OCI-LY3 (cell line): ENCODE results near the gene IGFBPL1.

Experiments used
- CTCF ChIP-seq: fragments of 200-600, 300-600 bp; sonication (generic); IDR thresholded peaks from 2 replicates; pipeline ENCODE4 v1.5.1; 2014; ENCODE audit warnings: antibody characterized with exemption, low read length, low read depth
- EZH2phosphoT487 ChIP-seq: fragments of 200-600 bp; shearing (Covaris generic); IDR thresholded peaks from 2 replicates; pipeline ENCODE4 v1.6.1; 2018; ENCODE audit warnings: antibody characterized with exemption, mixed run types, low read depth

DNA sequence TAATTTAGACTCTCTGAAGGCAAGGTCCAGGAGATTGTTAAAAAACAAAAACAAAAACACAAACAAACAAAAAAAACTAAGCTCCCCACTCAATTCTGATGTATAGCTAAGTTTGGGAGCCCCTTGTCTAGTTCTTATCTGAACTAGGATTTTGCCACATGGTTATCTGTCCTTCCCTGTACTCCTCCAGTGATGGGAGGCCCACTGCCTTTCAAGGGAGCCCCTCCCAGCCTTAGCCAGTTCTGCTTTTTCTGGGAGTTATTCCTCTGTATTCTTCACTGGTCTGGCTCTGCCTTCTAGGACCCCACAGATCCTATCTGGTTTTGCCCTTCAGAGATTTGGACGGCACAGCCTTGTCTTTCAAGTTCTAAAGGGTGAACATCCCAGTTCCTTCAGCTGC is 33.8 kb downstream of the IGFBPL1 start:
- TF ChIP-seq CTCF (no peak), EZH2phosphoT487 (no peak)
